GM21825 (cell line): Measurements from ENCODE around the gene CST3.
"Not testable (repeated sequence)": the region's sequence is repeated elsewhere in the genome, so short reads cannot be mapped to it uniquely, and the experiment has no call there.

Source experiments
- ATAC-seq: cut with Tn5 transposase; IDR thresholded peaks from one replicate; pipeline ENCODE4 v1.9.1; 2021; ENCODE audit warnings: mild to moderate bottlenecking, moderate library complexity; ENCODE audit not compliant: unreplicated experiment

The CST3 gene

GRCh38 chr20:23629542-23630391, 8.0 kb downstream of the CST3 start:
- ATAC-seq: no peak

- ATAC-seq: no peak
These were observed 8.7 kb downstream of the CST3 start for GRCh38 chr20:23629017-23629541.

- ATAC-seq: no peak
These were observed 9.2 kb downstream of the CST3 start for GRCh38 chr20:23628402-23629016.

- ATAC-seq: no peak
These were observed 10.3 kb downstream of the CST3 start for GRCh38 chr20:23627501-23627900.

- ATAC-seq: no peak
These were observed 11.6 kb downstream of the CST3 start for GRCh38 chr20:23626040-23626620.

- no peak for ATAC-seq
These were observed 12.4 kb downstream of the CST3 start for GRCh38 chr20:23625236-23625964.

GRCh38 chr20:23624324-23624691, 13.4 kb downstream of the CST3 start:
- no peak for ATAC-seq

- ATAC-seq: no peak
These were observed 14.0 kb downstream of the CST3 start for GRCh38 chr20:23623666-23624323.

GRCh38 chr20:23622839-23623343, 14.9 kb downstream of the CST3 start:
- ATAC-seq: peak; percentile 74

- not testable (repeated sequence) for ATAC-seq
These were observed 15.4 kb downstream of the CST3 start for GRCh38 chr20:23622401-23622800.

- ATAC-seq: not testable (repeated sequence)
These were observed 16.9 kb downstream of the CST3 start for GRCh38 chr20:23620670-23621386.

- ATAC-seq: no peak
These were observed 23.6 kb downstream of the CST3 start for GRCh38 chr20:23614163-23614562.

- ATAC-seq: no peak
These were observed 24.1 kb downstream of the CST3 start for GRCh38 chr20:23613676-23614075.

- ATAC-seq: no peak
These were observed 25.4 kb downstream of the CST3 start for GRCh38 chr20:23612396-23612795.

GRCh38 chr20:23609486-23610109, 28.2 kb downstream of the CST3 start:
- ATAC-seq: no peak

- no peak for ATAC-seq
These were observed 29.4 kb downstream of the CST3 start for GRCh38 chr20:23608251-23608846.

GRCh38 chr20:23607497-23608245, 30.1 kb downstream of the CST3 start:
- no peak for ATAC-seq

- ATAC-seq: peak; percentile 90
These were observed 31.1 kb downstream of the CST3 start for GRCh38 chr20:23606652-23607049.
